WTC11 (cell line): ENCODE results near the gene MYO6. TPM values are rescaled to one million over a fixed set of nuclear protein-coding genes. Genes with fewer than 3 reads are reported as not detected.

Experiments
- ATAC-seq: fragments of 200-7000 bp; cut with Tn5 transposase; 2 replicates; pipeline ENCODE4 v1.10.0; 2021; ENCODE audit warnings: mild to moderate bottlenecking, moderate library complexity
- CTCF ChIA-PET: fragments of 300-600 bp; sonication (Branson Sonifier 250); formaldehyde crosslinking; loops from one replicate; lab custom pipeline; 2021; ENCODE audit warnings: antibody characterized with exemption; lab: Charles Lee
- POLR2A ChIA-PET: fragments of 350-600 bp; sonication (Branson Sonifier 250); formaldehyde crosslinking; loops from one replicate; lab custom pipeline; 2021; ENCODE audit warnings: antibody characterized with exemption; lab: Charles Lee
- DNase-seq: peaks from one replicate; pipeline ENCODE4 v3.0.0; 2021; ENCODE audit warnings: low spot score
- H3K27ac Mint-ChIP-seq: 2 replicates; pipeline ENCODE4 v1.8.0; 2021; ENCODE audit warnings: mixed read lengths
- H3K27me3 Mint-ChIP-seq: 2 replicates; pipeline ENCODE4 v1.8.0; 2021; ENCODE audit warnings: low read depth, mild to moderate bottlenecking, moderate library complexity, mixed read lengths
- H3K36me3 Mint-ChIP-seq: 2 replicates; pipeline ENCODE4 v1.8.0; 2021; ENCODE audit warnings: mixed read lengths
- H3K4me1 Mint-ChIP-seq: 2 replicates; pipeline ENCODE4 v1.8.0; 2022; ENCODE audit warnings: mixed read lengths
- H3K4me3 Mint-ChIP-seq: 2 replicates; pipeline ENCODE4 v1.8.0; 2021; ENCODE audit warnings: mild to moderate bottlenecking, moderate library complexity, mixed read lengths
- H3K9me3 Mint-ChIP-seq: 2 replicates; pipeline ENCODE4 v1.8.0; 2021; ENCODE audit warnings: mixed read lengths
- AFF4 ChIP-seq: sonication (generic); formaldehyde crosslinking; IDR thresholded peaks from 2 replicates; pipeline ENCODE4 v1.8.1; 2023; ENCODE audit warnings: mild to moderate bottlenecking, missing genetic modification reagents, borderline replicate concordance
- ARID4B ChIP-seq: sonication (generic); formaldehyde crosslinking; IDR thresholded peaks from 2 replicates; pipeline ENCODE4 v1.8.0; 2023; ENCODE audit warnings: missing genetic modification reagents, mild to moderate bottlenecking, borderline replicate concordance
- ATF2 ChIP-seq: sonication (generic); formaldehyde crosslinking; IDR thresholded peaks from 2 replicates; pipeline ENCODE4 v1.8.1; 2022; ENCODE audit warnings: low read depth, missing genetic modification reagents, borderline replicate concordance
- ATF6 ChIP-seq: sonication (generic); formaldehyde crosslinking; IDR thresholded peaks from 2 replicates; pipeline ENCODE4 v1.8.1; 2023; ENCODE audit warnings: mild to moderate bottlenecking, missing genetic modification reagents
- E2F4 ChIP-seq: sonication (generic); formaldehyde crosslinking; IDR thresholded peaks from 2 replicates; pipeline ENCODE4 v1.8.1; 2022; ENCODE audit warnings: low read depth, mild to moderate bottlenecking, moderate library complexity, missing genetic modification reagents, borderline replicate concordance
- ERG ChIP-seq: fragments of 250-450 bp; sonication (Bioruptor Pico); IDR thresholded peaks from 2 replicates; pipeline ENCODE4 v1.8.0; 2021; ENCODE audit warnings: mild to moderate bottlenecking
- HMGA2 ChIP-seq: fragments of 250-450 bp; sonication (Bioruptor Pico); IDR thresholded peaks from 2 replicates; pipeline ENCODE4 v1.4.0; 2021; ENCODE audit warnings: mild to moderate bottlenecking, moderate library complexity
- NR1H2 ChIP-seq: sonication (generic); formaldehyde crosslinking; IDR thresholded peaks from 2 replicates; pipeline ENCODE4 v1.9.0; 2021; ENCODE audit warnings: mild to moderate bottlenecking, moderate library complexity, missing genetic modification reagents
- OVOL2 ChIP-seq: fragments of 250-450 bp; sonication (Bioruptor Pico); IDR thresholded peaks from 2 replicates; pipeline ENCODE4 v1.9.0; 2021; ENCODE audit warnings: mild to moderate bottlenecking, borderline replicate concordance
- PREB ChIP-seq: sonication (generic); formaldehyde crosslinking; IDR thresholded peaks from 2 replicates; pipeline ENCODE4 v1.8.1; 2022; ENCODE audit warnings: mild to moderate bottlenecking, missing genetic modification reagents, moderate library complexity, borderline replicate concordance
- RORB ChIP-seq: fragments of 250-450 bp; sonication (Bioruptor Pico); IDR thresholded peaks from 2 replicates; pipeline ENCODE4 v1.9.0; 2021; ENCODE audit warnings: mild to moderate bottlenecking
- SMAD4 ChIP-seq: sonication (generic); formaldehyde crosslinking; IDR thresholded peaks from 2 replicates; pipeline ENCODE4 v1.8.0; 2022; ENCODE audit warnings: mild to moderate bottlenecking, missing genetic modification reagents
- SP1 ChIP-seq: sonication (generic); formaldehyde crosslinking; conservative IDR thresholded peaks from 2 replicates; pipeline ENCODE4 v1.8.1; 2022; ENCODE audit warnings: missing genetic modification reagents
- TEAD4 ChIP-seq: sonication (generic); formaldehyde crosslinking; IDR thresholded peaks from 2 replicates; pipeline ENCODE4 v1.8.0; 2022; ENCODE audit warnings: mild to moderate bottlenecking, missing genetic modification reagents
- total RNA-seq: library from RNA; stranded (reverse); gene quantifications from 3 replicates; pipeline ENCODE4 v1.2.3, GENCODE V29; 2021

Gene MYO6
- total RNA-seq, 1 experiment from 2014 or later, result 32.6 TPM

GRCh38 chr6:75827163-75827562 lies 78.1 kb downstream of the MYO6 start (continued):
- TF ChIP-seq ARID4B (CRISPR knock-in tag) (no peak), SP1 (CRISPR knock-in tag) (no peak)

GRCh38 chr6:75830959-75831885 lies 82.2 kb downstream of the MYO6 start:
- ATAC-seq, result no peak
- H3K36me3 Mint-ChIP-seq, result peaks cover 14% of the 10 kb centered on the region
- no peaks in the 10 kb centered on the region for H3K27me3 Mint-ChIP-seq
- no peaks in the 10 kb centered on the region for H3K4me1 Mint-ChIP-seq
- DNase-seq, result no peak
- H3K4me3 Mint-ChIP-seq, result no peak overlapping the region
- TF ChIP-seq PREB (CRISPR knock-in tag) (no peak), TEAD4 (CRISPR knock-in tag) (no peak), OVOL2 (CRISPR knock-in tag) (no peak), NR1H2 (CRISPR knock-in tag) (no peak), RORB (CRISPR knock-in tag) (no peak), SMAD4 (CRISPR knock-in tag) (no peak), E2F4 (CRISPR knock-in tag) (no peak), ATF6 (CRISPR knock-in tag) (no peak), ATF2 (CRISPR knock-in tag) (no peak), SP1 (CRISPR knock-in tag) (no peak), HMGA2 (CRISPR knock-in tag) (no peak), AFF4 (CRISPR knock-in tag) (no peak), ERG (no peak)
- TF ChIP-seq, all 79 proteins: peak for 0
- POLR2A ChIA-PET, result no interaction called here
- Mint-ChIP-seq H3K27ac (no peak overlapping the region), H3K9me3 (no peaks in the 10 kb centered on the region)
- CTCF ChIA-PET, result interaction anchor here (0.5 to 1.3 kb wide), 2 partner anchors 18 to 118 kb away, joined by 3 to 5 read pairs; no protein-coding TSS in a partner anchor
